ENCODE measurements around the gene SLTM.
"Not testable (repeated sequence)": the region's sequence is repeated elsewhere in the genome, so short reads cannot be mapped to it uniquely, and the experiment has no call there.

Gene SLTM

DNA sequence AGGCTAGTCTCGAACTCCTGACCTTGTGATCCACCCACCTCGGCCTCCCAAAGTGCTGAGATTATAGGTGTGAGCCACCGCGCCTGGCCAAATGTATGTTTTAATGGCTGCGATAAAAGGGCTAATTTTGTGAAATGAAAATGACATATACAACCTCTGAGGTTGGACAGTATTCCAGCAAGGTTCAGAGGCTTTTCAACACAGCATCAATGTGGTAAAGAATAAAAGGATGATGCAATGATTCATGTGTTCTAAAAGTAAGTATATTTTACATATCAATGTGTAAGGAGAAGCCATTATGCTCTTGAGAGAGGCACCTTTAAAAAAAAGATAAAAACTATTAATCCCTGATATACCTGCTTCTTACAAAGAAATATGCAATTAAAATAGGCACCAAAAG lies 6.7 kb downstream of the SLTM start:
- DNase-seq (ENCODE audit: low spot score) = no peak

DNA sequence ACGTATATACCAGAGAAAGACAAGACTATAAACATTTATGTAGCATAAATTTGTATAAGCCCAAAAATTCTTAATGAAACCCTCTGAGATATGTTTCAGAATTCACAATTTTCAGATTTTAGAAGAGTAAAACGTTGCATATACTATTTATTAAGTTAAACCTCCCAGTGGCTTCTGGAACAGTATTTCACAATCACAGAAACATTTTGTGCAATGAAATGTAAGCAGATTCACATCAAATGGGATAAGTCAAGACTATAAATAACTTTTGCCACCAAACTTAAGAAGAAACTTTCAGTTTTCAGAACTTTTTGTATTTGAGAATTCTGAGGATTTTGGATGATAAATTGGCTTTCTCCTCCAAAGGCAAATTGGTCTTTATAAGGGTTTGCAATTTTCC lies 9.2 kb downstream of the SLTM start:
- DNase-seq (ENCODE audit: low spot score) = peak; percentile 8

DNA sequence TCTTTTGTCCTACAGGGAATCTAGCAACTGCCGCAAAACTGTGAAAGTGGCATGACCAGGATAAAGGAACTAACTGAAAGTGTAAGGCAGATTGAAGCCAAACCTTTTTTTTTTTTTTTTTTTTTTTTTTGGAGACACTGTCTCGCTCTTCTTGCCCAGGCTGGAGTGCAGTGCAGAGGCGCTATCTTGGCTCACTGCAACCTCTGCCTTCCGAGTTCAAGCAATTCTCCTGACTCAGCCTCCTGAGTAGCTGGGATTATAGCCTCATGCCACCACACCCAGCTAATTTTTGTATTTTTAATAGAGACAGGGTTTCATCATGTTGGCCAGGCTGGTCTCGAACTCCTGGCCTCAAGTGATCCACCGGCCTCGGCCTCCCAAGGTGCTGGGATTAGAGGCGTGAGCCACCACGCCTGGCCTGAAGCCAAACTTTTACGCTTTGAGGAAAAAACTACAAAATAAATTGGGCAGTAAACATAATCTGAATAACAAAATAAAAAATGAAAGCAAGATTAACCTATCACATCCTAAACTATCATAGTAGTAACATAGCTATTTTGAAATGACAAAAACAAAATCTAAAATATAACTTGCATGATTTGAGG lies 9.7 kb downstream of the SLTM start:
- no peak for DNase-seq (ENCODE audit: low spot score)

DNA sequence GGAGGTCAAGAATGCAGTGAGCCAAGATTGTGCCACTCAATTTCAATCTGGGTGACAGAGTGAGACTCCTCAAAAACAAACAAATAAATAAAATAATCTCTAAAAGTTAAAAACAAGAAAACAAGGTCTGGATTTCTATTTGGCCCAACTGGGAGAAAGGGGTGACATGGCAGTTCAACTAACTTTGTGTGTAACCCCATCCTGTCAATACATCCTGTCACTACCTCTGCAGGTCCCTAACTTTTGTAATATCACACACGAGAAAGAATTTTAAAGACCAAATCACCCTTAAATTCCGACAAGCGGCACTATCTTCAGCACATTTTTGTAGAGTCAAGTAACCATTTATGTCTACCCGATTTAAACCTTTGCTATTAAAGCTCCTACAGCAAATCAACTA lies 10.2 kb downstream of the SLTM start:
- no peak for DNase-seq (ENCODE audit: low spot score)

GRCh38 chr15:58921267-58921790 lies 12.2 kb downstream of the SLTM start:
- no peak for DNase-seq (ENCODE audit: low spot score)

- DNase-seq (ENCODE audit: low spot score) = not testable (repeated sequence)
These were observed 13.0 kb downstream of the SLTM start for GRCh38 chr15:58920447-58920846.

GRCh38 chr15:58919232-58919631 lies 14.2 kb downstream of the SLTM start:
- DNase-seq (ENCODE audit: low spot score) = no peak

GRCh38 chr15:58918239-58918638 lies 15.2 kb downstream of the SLTM start:
- no peak for DNase-seq (ENCODE audit: low spot score)

- not testable (repeated sequence) for DNase-seq (ENCODE audit: low spot score)
These were observed 15.8 kb downstream of the SLTM start for GRCh38 chr15:58917613-58918129.

GRCh38 chr15:58916962-58917361 lies 16.5 kb downstream of the SLTM start:
- DNase-seq (ENCODE audit: low spot score) = no peak

DNA sequence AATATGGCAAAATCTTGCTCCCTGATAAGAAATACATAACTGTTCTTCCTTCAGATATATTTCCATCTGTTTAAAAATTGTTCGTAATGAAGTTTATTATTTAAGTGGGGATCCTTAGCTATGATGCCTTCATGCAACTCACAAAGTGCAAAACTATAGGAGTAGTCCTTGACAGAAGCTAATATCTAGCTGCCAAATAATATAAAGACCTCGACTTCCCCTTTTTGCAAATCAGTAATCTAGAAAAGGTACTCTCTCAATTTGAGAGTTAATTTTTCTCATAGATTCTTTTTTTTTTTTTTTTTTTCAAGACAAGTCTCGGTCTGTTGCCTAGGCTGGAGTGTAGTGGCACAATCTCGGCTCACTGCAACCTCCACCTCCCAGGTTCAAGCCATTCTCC lies 23.0 kb downstream of the SLTM start:
- DNase-seq (ENCODE audit: low spot score) = no peak

GRCh38 chr15:58909616-58910015 lies 23.9 kb downstream of the SLTM start:
- peak; percentile 22 for DNase-seq (ENCODE audit: low spot score)

- DNase-seq (ENCODE audit: low spot score) = no peak
These were observed 24.7 kb downstream of the SLTM start for GRCh38 chr15:58908550-58909309.

DNA sequence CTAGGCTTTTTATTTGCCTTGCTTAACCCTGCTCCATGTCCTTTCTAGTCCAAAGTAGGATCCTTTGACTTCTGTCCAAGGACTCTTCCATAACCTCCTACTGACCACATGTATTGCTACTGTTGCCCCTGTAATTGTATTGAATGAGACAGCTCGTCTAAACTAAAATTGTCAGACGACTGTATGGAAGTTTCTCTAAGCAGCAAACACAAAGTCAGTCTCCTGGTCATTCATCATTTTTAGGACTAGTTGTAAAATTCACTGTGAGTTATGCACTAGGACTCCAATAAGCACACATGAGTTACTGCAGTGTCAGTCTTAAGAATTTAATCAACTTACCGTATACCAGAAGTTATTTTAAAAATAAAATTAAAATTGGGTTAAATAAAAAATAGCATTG lies 32.8 kb downstream of the SLTM start:
- no peak for DNase-seq (ENCODE audit: low spot score)

GRCh38 chr15:58898150-58898680 lies 35.3 kb downstream of the SLTM start:
- no peak for DNase-seq (ENCODE audit: low spot score)

DNA sequence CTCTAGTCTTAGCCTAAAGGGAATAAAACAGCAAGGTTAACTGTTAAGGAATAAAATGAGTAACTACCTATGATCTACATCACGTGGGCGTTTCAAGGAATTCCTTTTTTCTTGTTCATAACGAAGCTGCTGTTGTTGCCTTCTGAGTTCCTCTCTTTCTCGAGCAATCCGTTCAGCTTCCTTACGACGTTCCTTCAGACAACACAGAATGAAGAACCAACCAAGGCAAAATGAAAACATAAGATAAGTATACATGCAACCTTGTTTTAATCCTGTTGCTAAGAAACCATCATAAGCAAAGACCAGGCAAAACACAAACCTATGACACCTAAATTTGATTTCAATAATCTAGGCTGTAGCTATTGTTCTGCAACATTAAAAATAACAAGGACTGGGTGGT lies 44.1 kb downstream of the SLTM start:
- DNase-seq (ENCODE audit: low spot score) = no peak

DNA sequence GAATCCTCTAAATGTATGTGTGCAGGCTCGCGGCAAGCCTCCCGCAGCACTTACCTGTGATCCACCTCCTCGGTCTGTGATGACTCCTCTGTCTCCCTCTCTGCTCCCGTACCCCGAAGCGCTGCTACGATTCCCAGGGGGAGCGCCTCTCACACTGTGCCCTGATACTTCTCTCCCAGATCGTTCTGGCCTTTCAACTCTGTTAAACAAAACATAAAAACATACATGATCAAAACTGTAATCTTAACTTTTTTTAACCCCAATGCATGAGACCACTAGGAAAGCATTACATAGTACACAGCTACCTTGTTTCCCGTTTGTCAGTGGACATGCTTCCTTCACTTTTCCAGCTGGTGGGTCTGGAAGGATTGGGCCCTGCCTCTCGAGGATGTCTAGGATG lies 46.6 kb downstream of the SLTM start:
- no peak for DNase-seq (ENCODE audit: low spot score)

DNA sequence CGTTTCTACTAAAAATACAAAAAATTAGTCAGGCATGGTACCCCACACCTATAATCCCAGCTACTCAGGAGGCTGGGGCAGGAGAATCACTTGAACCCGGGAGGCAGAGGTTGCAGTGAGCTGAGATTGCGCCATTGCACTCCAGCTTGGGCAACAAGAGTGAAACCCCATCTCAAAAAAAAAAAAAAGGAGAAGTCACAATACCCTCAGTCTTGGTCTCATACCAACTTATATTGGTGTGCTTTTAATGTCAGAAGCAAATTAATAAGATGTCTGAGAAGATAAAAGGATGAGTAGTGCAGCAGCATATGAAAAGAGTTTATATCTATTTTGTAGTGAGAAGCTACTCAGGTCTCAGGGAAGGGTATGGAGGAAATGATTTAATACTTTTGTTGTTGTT lies 49.6 kb downstream of the SLTM start:
- DNase-seq (ENCODE audit: low spot score) = not testable (repeated sequence)

- no peak for DNase-seq (ENCODE audit: low spot score)
These were observed 51.2 kb downstream of the SLTM start for GRCh38 chr15:58882243-58882642.

DNA sequence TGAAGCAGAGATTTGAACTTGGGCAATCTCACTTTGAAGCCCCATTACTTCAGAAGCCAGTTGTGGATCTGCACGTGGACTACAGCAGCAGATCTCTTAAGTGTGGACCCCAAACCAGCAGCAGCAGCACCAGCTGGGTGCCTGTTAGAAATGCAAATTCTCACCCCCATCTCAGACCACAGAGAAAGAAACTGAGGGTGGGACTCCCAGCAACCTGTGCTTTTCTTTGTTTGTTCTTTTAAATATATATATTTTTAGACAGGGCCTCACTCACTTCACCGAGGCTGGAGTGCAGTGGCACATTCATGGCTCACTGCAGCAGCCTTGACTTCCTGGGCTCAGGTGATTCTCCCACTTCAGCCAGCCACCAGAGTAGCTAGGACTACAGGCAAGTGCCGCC lies 53.2 kb downstream of the SLTM start:
- DNase-seq (ENCODE audit: low spot score) = no peak

DNA sequence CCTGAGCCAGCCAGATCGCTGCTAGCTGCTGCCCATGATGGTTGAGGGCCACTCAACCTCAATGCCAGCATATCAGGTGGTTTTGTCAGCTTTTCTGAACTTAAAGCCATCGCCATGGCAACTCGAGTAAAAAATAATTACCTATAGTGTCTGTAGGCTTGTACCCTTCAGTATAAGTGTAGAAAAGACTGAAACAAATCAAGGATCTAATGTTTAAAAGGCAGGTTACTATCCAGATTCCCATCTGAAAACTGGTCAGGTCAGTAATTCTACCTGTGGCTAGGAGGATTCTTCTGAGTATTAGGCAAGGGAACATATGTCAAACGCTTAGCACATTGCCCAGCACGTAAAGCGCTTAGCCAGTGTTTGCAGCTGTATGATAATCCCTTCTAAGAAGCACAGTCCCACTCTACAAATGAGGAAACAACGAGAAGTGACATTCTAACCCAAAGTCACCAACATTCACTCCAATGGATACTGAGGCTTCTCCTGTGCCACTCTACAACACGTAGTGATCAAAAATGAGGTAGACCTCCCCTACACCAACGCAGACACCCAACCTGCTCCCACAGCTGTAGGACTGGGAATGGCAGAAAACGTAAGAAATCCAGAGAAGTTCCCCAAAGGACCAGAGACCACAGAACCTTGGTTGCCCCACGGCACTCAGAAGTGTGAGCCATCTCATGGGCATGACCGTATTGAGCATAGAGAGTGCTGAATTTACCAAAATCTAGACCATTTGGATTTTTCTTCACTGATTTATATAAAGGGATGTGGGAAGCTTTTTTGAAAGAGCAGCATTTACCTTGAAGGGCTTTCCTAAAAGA lies 55.3 kb downstream of the SLTM start:
- no peak for DNase-seq (ENCODE audit: low spot score)

Measured in AG08396 (cell line).